ENCODE measurements around the gene HIBCH. TPM values are rescaled to one million over a fixed set of nuclear protein-coding genes. Genes with fewer than 3 reads are reported as not detected.

The HIBCH gene
- total and polyA plus RNA-seq, 2 of the 13 experiments (the other 11 are each of a cell fraction or from before 2014, with no cell fraction given) = 18.8 to 49.5 TPM

GRCh38 chr2:190343536-190344275 is 24.1 kb upstream of the HIBCH start, which contains the start of gene INPP1 (continued):
- TF ChIP-seq USF2 (IDR thresholded peaks at IDR 0.05; ENCODE audit: low read depth, low read length) (no peak), USF2 (CRISPR knock-in tag; IDR thresholded peaks at IDR 0.05; ENCODE audit: borderline replicate concordance) (no peak), HMGXB3 (CRISPR knock-in tag; IDR thresholded peaks at IDR 0.05; ENCODE audit: borderline replicate concordance) (no peak), SNAPC5 (CRISPR knock-in tag; IDR thresholded peaks at IDR 0.05; ENCODE audit: borderline replicate concordance) (peak; percentile 81), ZNF232 (CRISPR knock-in tag; IDR thresholded peaks at IDR 0.05; ENCODE audit: borderline replicate concordance) (0 out of 2 replicates have a peak, but pooled peaks have one; percentile 15), ZBTB33 (CRISPR knock-in tag; IDR thresholded peaks at IDR 0.05) (no peak), ZNF558 (CRISPR knock-in tag; IDR thresholded peaks at IDR 0.05; ENCODE audit: borderline replicate concordance) (peak; percentile 92; the same call in 1 of the 2 replicates), ZNF543 (CRISPR knock-in tag; IDR thresholded peaks at IDR 0.05) (peak; percentile 93; the same call in 1 of the 2 replicates), KAT2B (IDR thresholded peaks at IDR 0.05; ENCODE audit: borderline replicate concordance, low read depth, low read length) (no peak), THRA (CRISPR knock-in tag; IDR thresholded peaks at IDR 0.05; ENCODE audit: borderline replicate concordance) (peak; percentile 75), ZBTB25 (CRISPR knock-in tag; IDR thresholded peaks at IDR 0.05) (peak; percentile 36; the same call in 1 of the 2 replicates), ZBTB4 (CRISPR knock-in tag; IDR thresholded peaks at IDR 0.05; ENCODE audit: borderline replicate concordance) (peak; percentile 67; the same call in 1 of the 2 replicates)
